ENCODE results near the gene NFYC.

- no peak for TF ChIP-seq CTCF (conservative IDR thresholded peaks at IDR 0.05 in 1 of 2, IDR thresholded peaks at IDR 0.05 in 1 of 2; ENCODE audit: extremely low read depth in 1 of 2, insufficient read depth in 1 of 2, low read depth in 1 of 2, low read length in 2 of 2)
- no peak for TF ChIP-seq EZH2 (IDR thresholded peaks at IDR 0.05; ENCODE audit: borderline replicate concordance, low read length)
Measured at GRCh38 chr1:40689737-40690136, 1.8 kb upstream of the NFYC start.
